MM.1S (cell line): Measurements from ENCODE around the gene RIN2.

Source experiments
- DNase-seq: peaks from one replicate; pipeline ENCODE4 v3.0.0-alpha.2; 2015
- H2AFZ ChIP-seq: fragments of 300-600 bp; sonication (generic); 2 replicates; pipeline ENCODE4 v1.6.0; 2016; ENCODE audit warnings: antibody characterized with exemption, low read length
- H3F3A ChIP-seq: fragments of 300-600 bp; sonication (generic); 2 replicates; pipeline ENCODE4 v1.6.1; 2016; ENCODE audit warnings: mild to moderate bottlenecking, antibody characterized with exemption, low read length, moderate library complexity, mixed read lengths; ENCODE audit not compliant: insufficient read depth
- H3K27ac ChIP-seq: fragments of 300-600 bp; sonication (generic); 2 replicates; pipeline ENCODE4 v1.5.1; 2016; ENCODE audit warnings: mild to moderate bottlenecking, low read length
- H3K27me3 ChIP-seq: fragments of 300-600 bp; sonication (generic); replicated peaks from 2 replicates; pipeline ENCODE4 v1.6.0; 2016; ENCODE audit warnings: low read length; ENCODE audit not compliant: insufficient read depth
- H3K36me3 ChIP-seq: fragments of 300-600 bp; sonication (generic); replicated peaks from 2 replicates; pipeline ENCODE4 v1.6.1; 2016; ENCODE audit warnings: mild to moderate bottlenecking, low read length, mixed read lengths; ENCODE audit not compliant: insufficient read depth
- H3K4me1 ChIP-seq: fragments of 300-600 bp; sonication (generic); 2 replicates; pipeline ENCODE4 v1.6.1; 2016; ENCODE audit warnings: low read length, mixed read lengths
- H3K4me2 ChIP-seq: fragments of 300-600 bp; sonication (generic); 2 replicates; pipeline ENCODE4 v1.6.0; 2016; ENCODE audit warnings: low read depth, low read length
- H3K4me3 ChIP-seq: fragments of 300-600 bp; sonication (generic); 2 replicates; pipeline ENCODE4 v1.5.1; 2016; ENCODE audit warnings: low read length, mixed read lengths
- H3K79me2 ChIP-seq: fragments of 300-600 bp; sonication (generic); 2 replicates; pipeline ENCODE4 v1.6.1; 2016; ENCODE audit warnings: mixed run types, low read length, mixed read lengths
- H3K9ac ChIP-seq: fragments of 300-600 bp; sonication (generic); 2 replicates; pipeline ENCODE4 v1.6.1; 2016; ENCODE audit warnings: low read length, mixed read lengths
- H3K9me2 ChIP-seq: fragments of 300-600 bp; sonication (generic); replicated peaks from 2 replicates; pipeline ENCODE4 v1.6.1; 2016; ENCODE audit warnings: mild to moderate bottlenecking, low read length, mixed read lengths; ENCODE audit not compliant: insufficient read depth
- H3K9me3 ChIP-seq: fragments of 300-600 bp; sonication (generic); replicated peaks from 2 replicates; pipeline ENCODE4 v1.6.1; 2016; ENCODE audit warnings: mild to moderate bottlenecking, low read length, mixed read lengths; ENCODE audit not compliant: insufficient read depth
- H4K20me1 ChIP-seq: fragments of 300-600 bp; sonication (generic); 2 replicates; pipeline ENCODE4 v1.6.1; 2016; ENCODE audit warnings: mild to moderate bottlenecking, low read length, moderate library complexity, mixed read lengths; ENCODE audit not compliant: insufficient read depth
- CTCF ChIP-seq: fragments of 300-600 bp; sonication (generic); IDR thresholded peaks from 2 replicates; pipeline ENCODE4 v1.5.1; 2016; ENCODE audit warnings: antibody characterized with exemption, low read length, mixed read lengths
- EZH2 ChIP-seq: fragments of 300-600 bp; sonication (generic); optimal IDR thresholded peaks from 2 replicates; pipeline ENCODE3; 2017; ENCODE audit warnings: low read depth, mild to moderate bottlenecking, antibody characterized with exemption, low read length, mixed read lengths
- EZH2phosphoT487 ChIP-seq: fragments of 300-600 bp; sonication (generic); IDR thresholded peaks from 2 replicates; pipeline ENCODE4 v1.6.1; 2018; ENCODE audit warnings: antibody characterized with exemption, low read length

Gene RIN2

GRCh38 chr20:19789446-19789845 is 31.4 kb downstream of the RIN2 start:
- Histone ChIP-seq H3K4me2 (no peak overlapping the region), H3K4me3 (no peak overlapping the region), H3K36me3 (no peaks in the 10 kb centered on the region), H3K79me2 (no peaks in the 10 kb centered on the region), H2AFZ (no peak overlapping the region), H3K9me3 (no peaks in the 10 kb centered on the region), H3K4me1 (peaks cover 23% of the 10 kb centered on the region), H4K20me1 (no peaks in the 10 kb centered on the region), H3F3A (0 out of 2 replicates have a peak, but pooled peaks cover 4% of the 10 kb centered on the region), H3K9me2 (0 out of 2 replicates have a peak, but pooled peaks cover 3% of the 10 kb centered on the region), H3K9ac (no peak overlapping the region), H3K27me3 (no peaks in the 10 kb centered on the region), H3K27ac (no peak overlapping the region)
- TF ChIP-seq EZH2 (no peak), EZH2phosphoT487 (no peak), CTCF (peak; percentile 13)
- no peak for DNase-seq

GRCh38 chr20:19791887-19792286 is 33.8 kb downstream of the RIN2 start:
- no peaks in the 10 kb centered on the region for H4K20me1 ChIP-seq
- no peaks in the 10 kb centered on the region for H3K36me3 ChIP-seq
- no peak for TF ChIP-seq EZH2
- TF ChIP-seq EZH2phosphoT487 = no peak
- no peak for TF ChIP-seq CTCF

GRCh38 chr20:19793716-19794115 is 35.7 kb downstream of the RIN2 start:
- Histone ChIP-seq H3F3A (no peaks in the 10 kb centered on the region), H3K27me3 (no peaks in the 10 kb centered on the region), H2AFZ (no peak overlapping the region), H3K9ac (no peak overlapping the region), H3K4me2 (no peak overlapping the region), H3K9me3 (no peaks in the 10 kb centered on the region), H3K27ac (no peak overlapping the region), H3K4me3 (no peak overlapping the region), H4K20me1 (no peaks in the 10 kb centered on the region), H3K79me2 (no peaks in the 10 kb centered on the region), H3K4me1 (no peaks in the 10 kb centered on the region), H3K9me2 (0 out of 2 replicates have a peak, but pooled peaks cover 3% of the 10 kb centered on the region), H3K36me3 (no peaks in the 10 kb centered on the region)
- DNase-seq = no peak
- TF ChIP-seq CTCF = no peak
- no peak for TF ChIP-seq EZH2phosphoT487
- TF ChIP-seq EZH2 = no peak

More at GRCh38 chr20:19791887-19792286, 33.8 kb downstream of the RIN2 start:
- Histone ChIP-seq H3K4me3 (no peak overlapping the region), H3F3A (no peaks in the 10 kb centered on the region), H3K9ac (no peak overlapping the region), H3K79me2 (no peaks in the 10 kb centered on the region), H3K9me2 (0 out of 2 replicates have a peak, but pooled peaks cover 3% of the 10 kb centered on the region), H3K4me2 (no peak overlapping the region), H3K27ac (no peak overlapping the region), H2AFZ (no peak overlapping the region), H3K27me3 (no peaks in the 10 kb centered on the region), H3K4me1 (no peaks in the 10 kb centered on the region), H3K9me3 (no peaks in the 10 kb centered on the region)
- no peak for DNase-seq
